HepG2 (cell line): ENCODE results near the gene SREBF1. TPM values are rescaled to one million over a fixed set of nuclear protein-coding genes. Genes with fewer than 3 reads are reported as not detected.
A peak's percentile ranks its signal among the peaks of the same experiment; 100 is the strongest.

Experiments
- ATRX ChIP-seq: sonication (generic); formaldehyde crosslinking; IDR thresholded peaks from 2 replicates; pipeline ENCODE4 v1.4.0; 2020; ENCODE audit warnings: missing genetic modification reagents, borderline replicate concordance
- CBX2 ChIP-seq, 2 experiments: fragments of 200-600 bp in 1 of 2; sonication (generic); formaldehyde crosslinking in 1 of 2; IDR thresholded peaks; 2 replicates each; pipeline versions ENCODE4 v1.7.0 to v1.8.1; 2018 to 2022; ENCODE audit warnings: low read depth in 2 of 2, low read length in 1 of 2, mild to moderate bottlenecking in 1 of 2, missing genetic modification reagents in 1 of 2
- ELF3 ChIP-seq: IDR thresholded peaks from 2 replicates; pipeline ENCODE4 v1.6.1; 2016; ENCODE audit warnings: missing genetic modification reagents, missing compliant biosample characterization
- ELF4 ChIP-seq: sonication (generic); formaldehyde crosslinking; IDR thresholded peaks from 2 replicates; pipeline ENCODE4 v1.5.0; 2020; ENCODE audit warnings: missing genetic modification reagents, mild to moderate bottlenecking, moderate library complexity, borderline replicate concordance
- GATAD2A ChIP-seq: IDR thresholded peaks from 2 replicates; pipeline ENCODE4 v1.6.1; 2016
- ISX ChIP-seq: sonication (generic); formaldehyde crosslinking; conservative IDR thresholded peaks from 2 replicates; pipeline ENCODE4 v1.5.0; 2020; ENCODE audit warnings: missing genetic modification reagents
- JARID2 ChIP-seq: sonication (generic); formaldehyde crosslinking; IDR thresholded peaks from 2 replicates; pipeline ENCODE4 v1.8.1; 2023; ENCODE audit warnings: missing genetic modification reagents, inconsistent platforms; ENCODE audit not compliant: insufficient replicate concordance
- RAD21 ChIP-seq: fragments of 450-650 bp; formaldehyde crosslinking; IDR thresholded peaks from 2 replicates; pipeline ENCODE4 v1.5.0; 2020; ENCODE audit warnings: mild to moderate bottlenecking
- REXO4 ChIP-seq: sonication (generic); formaldehyde crosslinking; IDR thresholded peaks from 2 replicates; pipeline ENCODE4 v1.8.0; 2022; ENCODE audit warnings: missing genetic modification reagents, mild to moderate bottlenecking, borderline replicate concordance
- RXRB ChIP-seq: IDR thresholded peaks from 2 replicates; pipeline ENCODE4 v1.6.1; 2016; ENCODE audit warnings: borderline replicate concordance, missing genetic modification reagents, missing compliant biosample characterization
- STAG1 ChIP-seq: sonication (generic); formaldehyde crosslinking; IDR thresholded peaks from 2 replicates; pipeline ENCODE4 v1.4.0; 2020; ENCODE audit warnings: missing genetic modification reagents
- ZNF143 ChIP-seq: sonication (generic); formaldehyde crosslinking; IDR thresholded peaks from 2 replicates; pipeline ENCODE4 v1.4.0; 2020; ENCODE audit warnings: missing genetic modification reagents
- ZNF563 ChIP-seq: sonication (generic); formaldehyde crosslinking; IDR thresholded peaks from 2 replicates; pipeline ENCODE4 v1.8.0; 2022; ENCODE audit warnings: mild to moderate bottlenecking, moderate library complexity, missing genetic modification reagents
- ZZZ3 ChIP-seq: sonication (generic); formaldehyde crosslinking; IDR thresholded peaks from 2 replicates; pipeline ENCODE4 v1.4.0; 2020; ENCODE audit warnings: missing genetic modification reagents, mild to moderate bottlenecking, borderline replicate concordance
- polyA plus RNA-seq, 8 experiments: library from polyadenylated mRNA; depleted of rRNA in 3 of 8; stranded (reverse) in 7 of 8; unstranded in 1 of 8; fragments of >200 nt; fragmentation: Illumina TruSeq in 4 of 8; extraction: Trizol in 4 of 8; gene quantifications; 2 replicates each; pipeline versions ENCODE4 v1.2.1 to v1.2.3, GENCODE V29; 2011 to 2016; ENCODE audit warnings: low read depth in 4 of 8, missing spikeins in 1 of 8, mixed read lengths in 1 of 8; ENCODE audit not compliant: insufficient read depth in 1 of 8
- total RNA-seq, 5 experiments: library from RNA; depleted of rRNA; stranded (reverse); fragments of >200 nt; fragmentation: Illumina TruSeq; extraction: Trizol; gene quantifications; 2 replicates each; pipeline ENCODE4 v1.2.3, GENCODE V29; 2016; ENCODE audit warnings: low read depth in 1 of 5
- TF ChIP-seq, protein P1 (sequence below), 2 experiments: IDR thresholded peaks; 2 replicates each; pipeline ENCODE4 v1.6.1; 2011 to 2012; ENCODE audit warnings: low read length in 2 of 2, borderline replicate concordance in 1 of 2, low read depth in 1 of 2, mild to moderate bottlenecking in 1 of 2, moderate library complexity in 1 of 2
- TF ChIP-seq, protein P2 (sequence below): sonication (generic); formaldehyde crosslinking; IDR thresholded peaks from 2 replicates; pipeline ENCODE4 v1.5.0; 2020; ENCODE audit warnings: mild to moderate bottlenecking, missing genetic modification reagents, moderate library complexity
- TF ChIP-seq, protein P3 (sequence below): IDR thresholded peaks from 2 replicates; pipeline ENCODE4 v1.6.1; 2018; ENCODE audit warnings: missing genetic modification reagents, mild to moderate bottlenecking, missing compliant biosample characterization
- TF ChIP-seq, protein P4 (sequence below), 2 experiments: sonication (generic) in 1 of 2; formaldehyde crosslinking in 1 of 2; IDR thresholded peaks; 2 replicates each; pipeline versions ENCODE4 v1.4.0 to v1.6.1; 2018 to 2020; ENCODE audit warnings: missing genetic modification reagents in 2 of 2, borderline replicate concordance in 1 of 2, low read depth in 1 of 2, mild to moderate bottlenecking in 1 of 2, missing biosample characterization in 1 of 2
- TF ChIP-seq, protein P5 (sequence below): sonication (generic); formaldehyde crosslinking; IDR thresholded peaks from 2 replicates; pipeline ENCODE4 v1.4.0; 2020; ENCODE audit warnings: mild to moderate bottlenecking, missing genetic modification reagents

The SREBF1 gene
- total and polyA plus RNA-seq, 2 of the 13 experiments (the other 11 are each of a cell fraction or from before 2014, with no cell fraction given): 34.3 to 38.0 TPM

GRCh38 chr17:17849845-17850373 lies 13.1 kb upstream of the SREBF1 start (continued):
- TF ChIP-seq GATAD2A (CRISPR knock-in tag) (0 out of 2 replicates have a peak, but pooled peaks have one; percentile 23), ZNF563 (CRISPR knock-in tag) (peak; percentile 84; the same call in 1 of the 2 replicates), CBX2 (IDR thresholded peaks at IDR 0.05; ENCODE audit: low read depth, low read length) (no peak), CBX2 (CRISPR knock-in tag; IDR thresholded peaks at IDR 0.05; ENCODE audit: low read depth) (no peak), ELF3 (CRISPR knock-in tag) (no peak), ZNF143 (CRISPR knock-in tag) (peak; percentile 84), STAG1 (CRISPR knock-in tag) (0 out of 2 replicates have a peak, but pooled peaks have one; percentile 8), RAD21 (CRISPR knock-in tag) (peak; percentile 33; the same call in 1 of the 2 replicates), ATRX (no peak), ELF4 (CRISPR knock-in tag) (no peak), REXO4 (CRISPR knock-in tag) (no peak), JARID2 (peak; percentile 61), ISX (CRISPR knock-in tag) (no peak), ZZZ3 (CRISPR knock-in tag) (no peak), RXRB (peak; percentile 18; the same call in 1 of the 2 replicates)
- TF ChIP-seq, protein P1, sequence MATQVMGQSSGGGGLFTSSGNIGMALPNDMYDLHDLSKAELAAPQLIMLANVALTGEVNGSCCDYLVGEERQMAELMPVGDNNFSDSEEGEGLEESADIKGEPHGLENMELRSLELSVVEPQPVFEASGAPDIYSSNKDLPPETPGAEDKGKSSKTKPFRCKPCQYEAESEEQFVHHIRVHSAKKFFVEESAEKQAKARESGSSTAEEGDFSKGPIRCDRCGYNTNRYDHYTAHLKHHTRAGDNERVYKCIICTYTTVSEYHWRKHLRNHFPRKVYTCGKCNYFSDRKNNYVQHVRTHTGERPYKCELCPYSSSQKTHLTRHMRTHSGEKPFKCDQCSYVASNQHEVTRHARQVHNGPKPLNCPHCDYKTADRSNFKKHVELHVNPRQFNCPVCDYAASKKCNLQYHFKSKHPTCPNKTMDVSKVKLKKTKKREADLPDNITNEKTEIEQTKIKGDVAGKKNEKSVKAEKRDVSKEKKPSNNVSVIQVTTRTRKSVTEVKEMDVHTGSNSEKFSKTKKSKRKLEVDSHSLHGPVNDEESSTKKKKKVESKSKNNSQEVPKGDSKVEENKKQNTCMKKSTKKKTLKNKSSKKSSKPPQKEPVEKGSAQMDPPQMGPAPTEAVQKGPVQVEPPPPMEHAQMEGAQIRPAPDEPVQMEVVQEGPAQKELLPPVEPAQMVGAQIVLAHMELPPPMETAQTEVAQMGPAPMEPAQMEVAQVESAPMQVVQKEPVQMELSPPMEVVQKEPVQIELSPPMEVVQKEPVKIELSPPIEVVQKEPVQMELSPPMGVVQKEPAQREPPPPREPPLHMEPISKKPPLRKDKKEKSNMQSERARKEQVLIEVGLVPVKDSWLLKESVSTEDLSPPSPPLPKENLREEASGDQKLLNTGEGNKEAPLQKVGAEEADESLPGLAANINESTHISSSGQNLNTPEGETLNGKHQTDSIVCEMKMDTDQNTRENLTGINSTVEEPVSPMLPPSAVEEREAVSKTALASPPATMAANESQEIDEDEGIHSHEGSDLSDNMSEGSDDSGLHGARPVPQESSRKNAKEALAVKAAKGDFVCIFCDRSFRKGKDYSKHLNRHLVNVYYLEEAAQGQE (IDR thresholded peaks at IDR 0.05; ENCODE audit: borderline replicate concordance in 1 of 2, low read depth in 1 of 2, low read length in 2 of 2): no peak
- TF ChIP-seq, protein P2, sequence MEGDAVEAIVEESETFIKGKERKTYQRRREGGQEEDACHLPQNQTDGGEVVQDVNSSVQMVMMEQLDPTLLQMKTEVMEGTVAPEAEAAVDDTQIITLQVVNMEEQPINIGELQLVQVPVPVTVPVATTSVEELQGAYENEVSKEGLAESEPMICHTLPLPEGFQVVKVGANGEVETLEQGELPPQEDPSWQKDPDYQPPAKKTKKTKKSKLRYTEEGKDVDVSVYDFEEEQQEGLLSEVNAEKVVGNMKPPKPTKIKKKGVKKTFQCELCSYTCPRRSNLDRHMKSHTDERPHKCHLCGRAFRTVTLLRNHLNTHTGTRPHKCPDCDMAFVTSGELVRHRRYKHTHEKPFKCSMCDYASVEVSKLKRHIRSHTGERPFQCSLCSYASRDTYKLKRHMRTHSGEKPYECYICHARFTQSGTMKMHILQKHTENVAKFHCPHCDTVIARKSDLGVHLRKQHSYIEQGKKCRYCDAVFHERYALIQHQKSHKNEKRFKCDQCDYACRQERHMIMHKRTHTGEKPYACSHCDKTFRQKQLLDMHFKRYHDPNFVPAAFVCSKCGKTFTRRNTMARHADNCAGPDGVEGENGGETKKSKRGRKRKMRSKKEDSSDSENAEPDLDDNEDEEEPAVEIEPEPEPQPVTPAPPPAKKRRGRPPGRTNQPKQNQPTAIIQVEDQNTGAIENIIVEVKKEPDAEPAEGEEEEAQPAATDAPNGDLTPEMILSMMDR (CRISPR knock-in tag): peak; percentile 54
- TF ChIP-seq, protein P3, sequence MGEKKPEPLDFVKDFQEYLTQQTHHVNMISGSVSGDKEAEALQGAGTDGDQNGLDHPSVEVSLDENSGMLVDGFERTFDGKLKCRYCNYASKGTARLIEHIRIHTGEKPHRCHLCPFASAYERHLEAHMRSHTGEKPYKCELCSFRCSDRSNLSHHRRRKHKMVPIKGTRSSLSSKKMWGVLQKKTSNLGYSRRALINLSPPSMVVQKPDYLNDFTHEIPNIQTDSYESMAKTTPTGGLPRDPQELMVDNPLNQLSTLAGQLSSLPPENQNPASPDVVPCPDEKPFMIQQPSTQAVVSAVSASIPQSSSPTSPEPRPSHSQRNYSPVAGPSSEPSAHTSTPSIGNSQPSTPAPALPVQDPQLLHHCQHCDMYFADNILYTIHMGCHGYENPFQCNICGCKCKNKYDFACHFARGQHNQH (CRISPR knock-in tag): peak; percentile 31; the same call in 1 of the 2 replicates
- TF ChIP-seq, protein P4, sequence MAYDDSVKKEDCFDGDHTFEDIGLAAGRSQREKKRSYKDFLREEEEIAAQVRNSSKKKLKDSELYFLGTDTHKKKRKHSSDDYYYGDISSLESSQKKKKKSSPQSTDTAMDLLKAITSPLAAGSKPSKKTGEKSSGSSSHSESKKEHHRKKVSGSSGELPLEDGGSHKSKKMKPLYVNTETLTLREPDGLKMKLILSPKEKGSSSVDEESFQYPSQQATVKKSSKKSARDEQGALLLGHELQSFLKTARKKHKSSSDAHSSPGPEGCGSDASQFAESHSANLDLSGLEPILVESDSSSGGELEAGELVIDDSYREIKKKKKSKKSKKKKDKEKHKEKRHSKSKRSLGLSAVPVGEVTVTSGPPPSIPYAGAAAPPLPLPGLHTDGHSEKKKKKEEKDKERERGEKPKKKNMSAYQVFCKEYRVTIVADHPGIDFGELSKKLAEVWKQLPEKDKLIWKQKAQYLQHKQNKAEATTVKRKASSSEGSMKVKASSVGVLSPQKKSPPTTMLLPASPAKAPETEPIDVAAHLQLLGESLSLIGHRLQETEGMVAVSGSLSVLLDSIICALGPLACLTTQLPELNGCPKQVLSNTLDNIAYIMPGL (CRISPR knock-in tag; IDR thresholded peaks at IDR 0.05; ENCODE audit: borderline replicate concordance in 1 of 2, low read depth in 1 of 2): peak in 1 of 2 experiments; percentile 16; a peak in 1 of 4 replicates
- TF ChIP-seq, protein P5, sequence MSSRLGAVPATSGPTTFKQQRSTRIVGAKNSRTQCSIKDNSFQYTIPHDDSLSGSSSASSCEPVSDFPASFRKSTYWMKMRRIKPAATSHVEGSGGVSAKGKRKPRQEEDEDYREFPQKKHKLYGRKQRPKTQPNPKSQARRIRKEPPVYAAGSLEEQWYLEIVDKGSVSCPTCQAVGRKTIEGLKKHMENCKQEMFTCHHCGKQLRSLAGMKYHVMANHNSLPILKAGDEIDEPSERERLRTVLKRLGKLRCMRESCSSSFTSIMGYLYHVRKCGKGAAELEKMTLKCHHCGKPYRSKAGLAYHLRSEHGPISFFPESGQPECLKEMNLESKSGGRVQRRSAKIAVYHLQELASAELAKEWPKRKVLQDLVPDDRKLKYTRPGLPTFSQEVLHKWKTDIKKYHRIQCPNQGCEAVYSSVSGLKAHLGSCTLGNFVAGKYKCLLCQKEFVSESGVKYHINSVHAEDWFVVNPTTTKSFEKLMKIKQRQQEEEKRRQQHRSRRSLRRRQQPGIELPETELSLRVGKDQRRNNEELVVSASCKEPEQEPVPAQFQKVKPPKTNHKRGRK: no peak
